Right atrium auricular region (tissue), 2 donors: ENCODE results near the gene STIP1. TPM values are rescaled to one million over a fixed set of nuclear protein-coding genes. Genes with fewer than 3 reads are reported as not detected.

Experiments used
- DNase-seq: peaks from one replicate; pipeline ENCODE4 v3.0.0-alpha.2; 2019; ENCODE audit warnings: low spot score
- H3K27ac ChIP-seq, 2 donors: fragments of 200-600 bp; sonication (generic); 1 replicate in 1 of 2; 2 replicates in 1 of 2; pipeline ENCODE4 v1.5.1; 2016 to 2019
- H3K27me3 ChIP-seq, 2 donors: fragments of 200-600 bp; sonication (generic); one replicate each; pipeline versions ENCODE4 v1.5.1 to v1.6.0; 2017 to 2019
- H3K36me3 ChIP-seq: fragments of 200-600 bp; sonication (generic); one replicate; pipeline ENCODE4 v1.5.1; 2016
- H3K4me1 ChIP-seq, 2 donors: fragments of 200-600 bp; sonication (generic); one replicate each; pipeline versions ENCODE4 v1.5.1 to v1.6.0; 2017 to 2019
- H3K4me3 ChIP-seq, 2 donors: fragments of 200-600 bp; sonication (generic); 1 replicate in 1 of 2; 2 replicates in 1 of 2; pipeline ENCODE4 v1.5.1; 2017 to 2019; ENCODE audit warnings: mild to moderate bottlenecking in 1 of 2, moderate library complexity in 1 of 2
- H3K9me3 ChIP-seq, 2 donors: fragments of 200-600 bp; sonication (generic); one replicate each; pipeline ENCODE4 v1.5.1; 2019
- CTCF ChIP-seq, 2 donors: fragments of 200-600 bp; sonication (generic); IDR thresholded peaks; one replicate each; pipeline ENCODE4 v1.5.1; 2019; ENCODE audit warnings: antibody characterized with exemption in 2 of 2
- total RNA-seq, 2 donors: library from RNA; depleted of rRNA; stranded (reverse); fragments of >200 nt; gene quantifications; one replicate each; pipeline ENCODE4 v1.1.0, GENCODE V29; 2016

STIP1 gene
- total RNA-seq, 2 donors from 2014 or later: 88.9 to 114 TPM

DNA sequence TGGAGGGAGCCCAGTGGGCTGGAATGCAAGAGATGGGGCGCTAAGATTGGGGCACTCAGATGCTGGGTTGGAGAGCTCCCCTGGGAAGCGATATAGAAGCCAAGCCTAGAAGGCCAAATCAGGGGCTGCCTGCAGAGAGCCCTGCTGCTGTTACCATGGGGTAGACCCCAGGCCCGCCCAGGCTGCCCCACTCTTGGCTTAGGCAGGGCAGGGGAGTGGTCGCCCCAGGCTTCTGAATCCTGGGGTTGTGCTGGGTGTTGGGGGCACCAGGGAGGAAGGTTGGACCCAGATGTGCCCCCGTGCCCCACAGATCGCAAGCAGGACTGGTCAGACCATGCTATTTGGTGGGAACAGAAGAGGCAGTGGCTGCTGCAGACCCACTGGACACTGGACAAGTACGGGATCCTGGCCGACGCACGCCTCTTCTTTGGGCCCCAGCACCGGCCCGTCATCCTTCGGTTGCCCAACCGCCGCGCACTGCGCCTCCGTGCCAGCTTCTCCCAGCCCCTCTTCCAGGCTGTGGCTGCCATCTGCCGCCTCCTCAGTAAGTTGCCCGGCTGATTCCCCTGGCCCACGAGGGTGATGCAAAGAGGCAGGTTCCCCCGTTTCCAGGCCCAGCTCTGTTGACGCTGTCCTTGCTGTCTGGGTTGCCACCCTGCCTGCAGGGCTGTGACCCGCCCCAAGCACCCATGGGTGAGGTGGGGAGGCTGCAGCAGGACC, 24.5 kb downstream of the STIP1 start:
- no peak for DNase-seq
- Histone ChIP-seq H3K9me3 (no peaks in the 10 kb centered on the region), H3K36me3 (peaks cover 16% of the 10 kb centered on the region), H3K4me1 (peaks cover 0 to 26% of the 10 kb centered on the region in 2 donors), H3K27me3 (no peaks in the 10 kb centered on the region), H3K27ac (no peak overlapping the region), H3K4me3 (no peak overlapping the region)
- TF ChIP-seq CTCF (IDR thresholded peaks at IDR 0.05): no peak

- Histone ChIP-seq H3K27me3 (no peaks in the 10 kb centered on the region), H3K36me3 (peaks cover 14% of the 10 kb centered on the region), H3K4me3 (no peak overlapping the region), H3K4me1 (peaks cover 0 to 22% of the 10 kb centered on the region in 2 donors), H3K9me3 (no peaks in the 10 kb centered on the region), H3K27ac (no peak overlapping the region)
- no peak for DNase-seq
- TF ChIP-seq CTCF (IDR thresholded peaks at IDR 0.05): no peak
These were observed 25.4 kb downstream of the STIP1 start for GRCh38 chr11:64211181-64211872.

GRCh38 chr11:64216879-64217278, 30.9 kb downstream of the STIP1 start:
- H3K4me3 ChIP-seq: no peak overlapping the region
- peaks cover 16% of the 10 kb centered on the region for H3K36me3 ChIP-seq
- H3K4me1 ChIP-seq: no peaks in the 10 kb centered on the region
- H3K9me3 ChIP-seq: no peaks in the 10 kb centered on the region
- no peak for TF ChIP-seq CTCF (IDR thresholded peaks at IDR 0.05)
- H3K27me3 ChIP-seq: no peaks in the 10 kb centered on the region
- DNase-seq: no peak
- no peak overlapping the region for H3K27ac ChIP-seq

DNA sequence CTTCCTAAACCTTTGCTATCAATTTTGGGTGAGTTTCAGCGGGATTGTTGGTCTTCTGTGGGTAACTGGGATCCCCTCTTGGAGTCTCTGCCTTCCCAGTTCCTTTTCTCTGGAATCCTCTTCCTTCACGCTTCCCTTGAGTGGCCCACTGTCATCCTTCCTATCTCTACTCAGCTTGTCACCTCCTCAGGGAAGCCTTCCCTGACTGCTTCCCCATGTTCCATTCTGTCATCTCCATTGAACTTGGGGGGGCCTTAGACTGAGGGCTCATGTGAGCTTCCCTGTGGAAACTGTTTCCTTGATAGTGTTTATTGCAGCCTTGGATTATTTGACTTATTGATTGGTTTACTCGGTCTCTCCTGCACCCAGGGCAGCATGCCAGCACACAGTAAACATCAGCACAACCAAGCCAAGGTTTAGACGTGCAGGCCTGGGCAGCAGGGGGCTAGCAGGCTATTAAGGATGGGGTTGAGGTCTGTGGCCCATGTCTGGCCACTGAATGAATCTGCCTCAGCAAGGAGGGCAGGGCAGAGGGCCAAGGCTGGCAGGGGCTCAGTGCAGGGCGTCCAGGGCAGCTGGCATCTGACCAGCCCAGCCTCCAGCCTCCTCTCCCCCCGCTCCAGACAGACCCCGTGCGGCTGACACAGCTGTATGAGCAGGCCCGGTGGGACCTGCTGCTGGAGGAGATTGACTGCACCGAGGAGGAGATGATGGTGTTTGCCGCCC, 32.8 kb downstream of the STIP1 start:
- Histone ChIP-seq H3K36me3 (peaks cover 13% of the 10 kb centered on the region), H3K4me1 (no peaks in the 10 kb centered on the region), H3K27me3 (no peaks in the 10 kb centered on the region), H3K9me3 (no peaks in the 10 kb centered on the region), H3K4me3 (no peak overlapping the region), H3K27ac (no peak overlapping the region)
- no peak for DNase-seq
- TF ChIP-seq CTCF (IDR thresholded peaks at IDR 0.05): no peak

GRCh38 chr11:64219354-64219684, 33.3 kb downstream of the STIP1 start:
- H3K27ac ChIP-seq: no peak overlapping the region
- H3K27me3 ChIP-seq: no peaks in the 10 kb centered on the region
- no peak for DNase-seq
- no peaks in the 10 kb centered on the region for H3K9me3 ChIP-seq
- H3K4me1 ChIP-seq: no peaks in the 10 kb centered on the region
- no peak for TF ChIP-seq CTCF (IDR thresholded peaks at IDR 0.05)
- H3K36me3 ChIP-seq: peaks cover 17% of the 10 kb centered on the region
- no peak overlapping the region for H3K4me3 ChIP-seq
